ENCODE results near the gene TOR1AIP1.

TOR1AIP1 gene

DNA sequence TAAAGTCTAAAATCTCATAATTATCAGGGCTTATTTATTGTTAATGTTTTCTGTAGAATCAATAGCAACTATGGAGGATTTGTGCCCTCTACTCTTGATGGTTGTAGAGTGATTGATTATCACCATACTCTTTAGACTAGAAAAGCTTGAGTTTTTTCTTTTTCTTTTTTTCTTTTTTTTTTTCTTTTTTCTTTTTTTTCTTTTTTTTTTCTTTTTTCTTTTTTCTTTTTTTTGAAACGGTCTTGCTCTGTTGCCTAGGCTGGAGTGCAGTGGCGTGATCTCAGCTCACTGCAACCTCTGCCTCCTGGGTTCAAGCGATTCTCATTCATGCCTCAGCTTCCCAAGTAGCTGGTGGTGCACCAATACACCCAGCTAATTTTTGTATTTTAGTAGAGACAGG is 29.7 kb downstream of the TOR1AIP1 start:
- TF ChIP-seq FOXP2 (optimal IDR thresholded peaks at IDR 0.05; ENCODE audit: borderline replicate concordance, extremely low read depth, extremely low read length, insufficient read depth): no peak
- TF ChIP-seq, protein P1, sequence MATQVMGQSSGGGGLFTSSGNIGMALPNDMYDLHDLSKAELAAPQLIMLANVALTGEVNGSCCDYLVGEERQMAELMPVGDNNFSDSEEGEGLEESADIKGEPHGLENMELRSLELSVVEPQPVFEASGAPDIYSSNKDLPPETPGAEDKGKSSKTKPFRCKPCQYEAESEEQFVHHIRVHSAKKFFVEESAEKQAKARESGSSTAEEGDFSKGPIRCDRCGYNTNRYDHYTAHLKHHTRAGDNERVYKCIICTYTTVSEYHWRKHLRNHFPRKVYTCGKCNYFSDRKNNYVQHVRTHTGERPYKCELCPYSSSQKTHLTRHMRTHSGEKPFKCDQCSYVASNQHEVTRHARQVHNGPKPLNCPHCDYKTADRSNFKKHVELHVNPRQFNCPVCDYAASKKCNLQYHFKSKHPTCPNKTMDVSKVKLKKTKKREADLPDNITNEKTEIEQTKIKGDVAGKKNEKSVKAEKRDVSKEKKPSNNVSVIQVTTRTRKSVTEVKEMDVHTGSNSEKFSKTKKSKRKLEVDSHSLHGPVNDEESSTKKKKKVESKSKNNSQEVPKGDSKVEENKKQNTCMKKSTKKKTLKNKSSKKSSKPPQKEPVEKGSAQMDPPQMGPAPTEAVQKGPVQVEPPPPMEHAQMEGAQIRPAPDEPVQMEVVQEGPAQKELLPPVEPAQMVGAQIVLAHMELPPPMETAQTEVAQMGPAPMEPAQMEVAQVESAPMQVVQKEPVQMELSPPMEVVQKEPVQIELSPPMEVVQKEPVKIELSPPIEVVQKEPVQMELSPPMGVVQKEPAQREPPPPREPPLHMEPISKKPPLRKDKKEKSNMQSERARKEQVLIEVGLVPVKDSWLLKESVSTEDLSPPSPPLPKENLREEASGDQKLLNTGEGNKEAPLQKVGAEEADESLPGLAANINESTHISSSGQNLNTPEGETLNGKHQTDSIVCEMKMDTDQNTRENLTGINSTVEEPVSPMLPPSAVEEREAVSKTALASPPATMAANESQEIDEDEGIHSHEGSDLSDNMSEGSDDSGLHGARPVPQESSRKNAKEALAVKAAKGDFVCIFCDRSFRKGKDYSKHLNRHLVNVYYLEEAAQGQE (IDR thresholded peaks at IDR 0.05; ENCODE audit: insufficient read depth in 1 of 2, low read depth in 2 of 2, low read length in 2 of 2): no peak
- no peak for TF ChIP-seq POLR2AphosphoS5 (IDR thresholded peaks at IDR 0.05; ENCODE audit: low read depth, low read length)
- no peak for TF ChIP-seq TAF1 (IDR thresholded peaks at IDR 0.05; ENCODE audit: borderline replicate concordance, insufficient read depth, low read length)
- TF ChIP-seq SIN3A (IDR thresholded peaks at IDR 0.05; ENCODE audit: borderline replicate concordance, insufficient read depth, low read length): no peak

DNA sequence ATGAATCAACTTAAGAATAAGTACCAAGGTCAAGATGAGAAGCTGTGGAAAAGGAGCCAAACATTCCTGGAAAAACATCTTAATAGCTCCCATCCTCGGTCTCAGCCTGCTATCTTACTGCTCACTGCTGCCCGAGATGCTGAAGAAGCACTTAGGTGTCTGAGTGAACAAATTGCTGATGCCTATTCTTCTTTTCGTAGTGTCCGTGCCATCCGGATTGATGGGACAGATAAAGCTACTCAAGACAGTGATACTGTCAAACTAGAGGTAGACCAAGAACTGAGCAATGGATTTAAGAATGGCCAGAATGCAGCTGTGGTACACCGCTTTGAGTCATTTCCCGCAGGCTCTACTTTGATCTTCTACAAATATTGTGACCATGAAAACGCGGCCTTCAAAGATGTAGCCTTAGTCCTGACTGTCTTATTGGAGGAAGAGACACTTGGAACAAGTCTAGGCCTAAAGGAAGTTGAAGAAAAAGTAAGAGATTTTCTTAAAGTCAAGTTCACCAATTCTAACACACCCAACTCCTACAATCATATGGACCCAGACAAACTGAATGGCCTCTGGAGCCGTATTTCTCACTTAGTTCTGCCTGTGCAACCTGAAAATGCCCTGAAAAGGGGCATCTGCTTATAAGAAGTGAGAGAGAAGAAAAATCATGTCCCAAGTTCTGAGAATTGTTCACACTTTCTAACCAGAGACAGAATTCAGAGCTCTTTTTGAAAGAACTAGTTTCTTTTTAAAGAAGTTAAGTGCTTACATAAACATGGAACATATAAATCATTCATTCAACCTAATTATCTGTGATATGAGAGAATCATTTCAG is 35.7 kb downstream of the TOR1AIP1 start:
- TF ChIP-seq, protein P1 (IDR thresholded peaks at IDR 0.05; ENCODE audit: insufficient read depth in 1 of 2, low read depth in 2 of 2, low read length in 2 of 2): no peak
- TF ChIP-seq SIN3A (IDR thresholded peaks at IDR 0.05; ENCODE audit: borderline replicate concordance, insufficient read depth, low read length) (no peak), FOXP2 (optimal IDR thresholded peaks at IDR 0.05; ENCODE audit: borderline replicate concordance, extremely low read depth, extremely low read length, insufficient read depth) (no peak), POLR2AphosphoS5 (IDR thresholded peaks at IDR 0.05; ENCODE audit: low read depth, low read length) (no peak), TAF1 (IDR thresholded peaks at IDR 0.05; ENCODE audit: borderline replicate concordance, insufficient read depth, low read length) (no peak)

DNA sequence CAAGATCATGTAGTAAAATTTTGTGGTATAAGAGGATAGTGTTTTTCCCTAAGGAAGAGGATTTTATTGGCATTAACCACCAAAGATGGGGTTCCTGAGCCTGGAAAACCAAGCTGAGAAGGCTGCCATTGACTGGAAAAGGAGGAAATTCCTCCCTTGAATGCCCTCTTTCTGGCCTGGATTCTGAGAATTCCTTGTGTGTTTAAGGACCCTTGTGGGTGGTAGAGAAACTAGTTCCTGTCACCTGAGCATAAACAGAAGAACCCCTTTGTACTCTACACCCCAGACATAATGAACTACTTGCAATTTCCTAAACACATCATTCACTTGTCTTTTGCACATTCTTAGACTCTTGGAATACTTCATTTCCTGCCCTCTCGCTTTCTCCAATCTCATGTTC is 39.4 kb downstream of the TOR1AIP1 start:
- no peak for TF ChIP-seq POLR2AphosphoS5 (IDR thresholded peaks at IDR 0.05; ENCODE audit: low read depth, low read length)
- TF ChIP-seq, protein P1 (IDR thresholded peaks at IDR 0.05; ENCODE audit: insufficient read depth in 1 of 2, low read depth in 2 of 2, low read length in 2 of 2): no peak
- TF ChIP-seq FOXP2 (optimal IDR thresholded peaks at IDR 0.05; ENCODE audit: borderline replicate concordance, extremely low read depth, extremely low read length, insufficient read depth): no peak
- no peak for TF ChIP-seq TAF1 (IDR thresholded peaks at IDR 0.05; ENCODE audit: borderline replicate concordance, insufficient read depth, low read length)
- TF ChIP-seq SIN3A (IDR thresholded peaks at IDR 0.05; ENCODE audit: borderline replicate concordance, insufficient read depth, low read length): no peak

DNA sequence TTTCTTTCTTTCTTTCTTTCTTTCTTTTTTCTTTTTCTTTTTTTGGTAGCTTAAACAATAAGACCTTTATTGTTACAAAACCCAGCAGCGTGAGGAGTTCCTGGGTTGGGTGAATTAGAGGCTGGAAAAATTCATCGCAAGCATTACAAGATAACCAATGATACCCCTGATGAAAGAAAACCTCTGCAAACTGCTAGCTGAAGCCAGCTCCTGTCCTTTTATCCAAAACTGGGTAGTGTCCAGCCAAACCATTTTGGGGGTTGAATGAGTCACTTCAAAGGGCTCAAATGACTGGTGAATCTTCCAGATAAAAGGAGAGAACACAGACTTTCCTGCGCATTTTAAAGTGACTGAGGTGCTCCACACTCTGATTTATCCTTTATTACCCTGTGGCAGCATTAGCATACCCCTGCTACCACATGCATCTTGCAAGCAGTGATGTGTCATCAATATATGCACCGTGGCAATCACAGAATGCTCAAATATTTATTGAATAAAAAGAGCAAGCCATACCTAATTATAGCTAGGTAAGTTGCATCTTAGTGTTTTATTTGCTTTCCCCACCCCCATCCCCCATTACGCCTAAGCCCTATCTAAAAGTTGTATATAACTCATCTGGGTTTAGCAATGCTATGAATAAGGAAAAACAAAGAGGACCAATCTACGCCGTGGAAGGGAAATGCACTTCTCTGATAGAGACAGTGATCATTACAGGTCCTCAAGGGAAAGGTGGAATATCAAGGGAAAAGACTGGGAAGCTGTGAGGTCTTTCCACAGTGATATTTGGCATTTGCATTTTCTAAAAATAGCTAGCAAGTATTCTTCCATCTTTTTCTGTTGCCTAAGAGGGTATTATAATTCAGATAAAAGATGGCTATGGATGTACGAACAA is 40.1 kb downstream of the TOR1AIP1 start:
- no peak for TF ChIP-seq TAF1 (IDR thresholded peaks at IDR 0.05; ENCODE audit: borderline replicate concordance, insufficient read depth, low read length)
- TF ChIP-seq, protein P1 (IDR thresholded peaks at IDR 0.05; ENCODE audit: insufficient read depth in 1 of 2, low read depth in 2 of 2, low read length in 2 of 2): no peak
- no peak for TF ChIP-seq SIN3A (IDR thresholded peaks at IDR 0.05; ENCODE audit: borderline replicate concordance, insufficient read depth, low read length)
- no peak for TF ChIP-seq POLR2AphosphoS5 (IDR thresholded peaks at IDR 0.05; ENCODE audit: low read depth, low read length)
- TF ChIP-seq FOXP2 (optimal IDR thresholded peaks at IDR 0.05; ENCODE audit: borderline replicate concordance, extremely low read depth, extremely low read length, insufficient read depth): no peak

Data from PFSK-1 (cell line).